ENCODE results near the gene SLC5A4. TPM values are rescaled to one million over a fixed set of nuclear protein-coding genes. Genes with fewer than 3 reads are reported as not detected.

SLC5A4 gene
- total RNA-seq, 2 donors from 2014 or later = 0.32 to 0.43 TPM

Other genes starting within 250 kb of the SLC5A4 start
- gene SLC5A1, start 212.1 kb downstream of the SLC5A4 start, total RNA-seq = under 1 TPM in 1 of 2 donors, not detected in 1; 0.05 TPM
- gene C22orf42, start 96.0 kb downstream of the SLC5A4 start, total RNA-seq = not detected
- gene RFPL2, start 50.3 kb downstream of the SLC5A4 start, total RNA-seq = not detected
- gene RFPL3, start 102.5 kb upstream of the SLC5A4 start, total RNA-seq = not detected
- gene RTCB, start 156.9 kb upstream of the SLC5A4 start, total RNA-seq = 10 to 100 TPM; 42.9 to 45.5 TPM
- gene BPIFC, start 209.1 kb upstream of the SLC5A4 start, total RNA-seq = not detected
- 10 to 100 TPM; 69.3 to 70.3 TPM for gene FBXO7, start 219.5 kb upstream of the SLC5A4 start, total RNA-seq

Data from posterior vena cava (tissue), 2 donors.